Measurements from ENCODE around the gene TRAF7.

TRAF7 gene

GRCh38 chr16:2184962-2185361 is 29.4 kb downstream of the TRAF7 start:
- Histone ChIP-seq H3K9me3 (ENCODE audit: control insufficient read depth, insufficient read depth, low read length) (no peaks in the 10 kb centered on the region), H3K4me1 (ENCODE audit: control insufficient read depth, insufficient read depth, low read length) (no peaks in the 10 kb centered on the region; the same call in 1 of the 2 replicates), H3K27ac (ENCODE audit: low read length) (no peak overlapping the region), H3K4me3 (ENCODE audit: low read length) (no peak overlapping the region), H3K27me3 (ENCODE audit: control insufficient read depth, insufficient read depth, low read length) (no peaks in the 10 kb centered on the region), H3K36me3 (ENCODE audit: control insufficient read depth, insufficient read depth, low read length) (no peaks in the 10 kb centered on the region; the same call in 1 of the 2 replicates)
- WGBS (ENCODE audit: insufficient coverage, insufficient read length), result no CpG with 5 or more reads among the region's 20 CpGs
- no peak for DNase-seq (ENCODE audit: low read depth, low spot score)

GRCh38 chr16:2186064-2186463 is 30.5 kb downstream of the TRAF7 start:
- no CpG with 5 or more reads among the region's 13 CpGs for WGBS (ENCODE audit: insufficient coverage, insufficient read length)
- no peak overlapping the region for H3K4me3 ChIP-seq (ENCODE audit: low read length)
- H3K4me1 ChIP-seq (ENCODE audit: control insufficient read depth, insufficient read depth, low read length), result no peaks in the 10 kb centered on the region; the same call in 1 of the 2 replicates
- H3K27me3 ChIP-seq (ENCODE audit: control insufficient read depth, insufficient read depth, low read length), result no peaks in the 10 kb centered on the region
- no peak for DNase-seq (ENCODE audit: low read depth, low spot score)
- no peaks in the 10 kb centered on the region; the same call in 1 of the 2 replicates for H3K36me3 ChIP-seq (ENCODE audit: control insufficient read depth, insufficient read depth, low read length)
- H3K27ac ChIP-seq (ENCODE audit: low read length), result no peak overlapping the region
- H3K9me3 ChIP-seq (ENCODE audit: control insufficient read depth, insufficient read depth, low read length), result no peaks in the 10 kb centered on the region

- WGBS (ENCODE audit: insufficient coverage, insufficient read length), result no CpG with 5 or more reads among the region's 20 CpGs
- Histone ChIP-seq H3K27me3 (ENCODE audit: control insufficient read depth, insufficient read depth, low read length) (no peaks in the 10 kb centered on the region), H3K9me3 (ENCODE audit: control insufficient read depth, insufficient read depth, low read length) (no peaks in the 10 kb centered on the region), H3K4me3 (ENCODE audit: low read length) (no peak overlapping the region), H3K4me1 (ENCODE audit: control insufficient read depth, insufficient read depth, low read length) (no peaks in the 10 kb centered on the region; the same call in 1 of the 2 replicates), H3K36me3 (ENCODE audit: control insufficient read depth, insufficient read depth, low read length) (no peaks in the 10 kb centered on the region; the same call in 1 of the 2 replicates), H3K27ac (ENCODE audit: low read length) (no peak overlapping the region)
- DNase-seq (ENCODE audit: low read depth, low spot score), result no peak
Measured at GRCh38 chr16:2186505-2186904, 30.9 kb downstream of the TRAF7 start.

DNA sequence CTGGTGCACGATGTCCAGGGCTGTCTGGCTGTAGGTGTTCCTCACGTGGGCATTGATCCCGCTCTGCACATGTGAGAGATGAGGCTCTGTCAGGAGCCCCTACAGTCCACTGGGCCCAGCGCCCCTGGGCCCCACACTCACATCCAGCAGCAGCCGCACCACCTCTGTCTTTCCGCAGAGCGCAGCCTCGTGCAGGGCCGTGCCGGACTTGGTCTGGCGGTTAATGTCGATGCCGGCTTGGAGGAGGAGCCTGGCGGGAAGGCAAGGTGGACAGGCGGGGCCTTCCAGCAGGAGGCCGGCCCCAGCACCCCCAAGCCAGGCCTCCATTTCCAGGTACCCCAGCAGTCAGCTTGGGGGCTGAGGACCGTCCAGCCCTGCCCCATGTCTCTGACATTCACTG is 31.6 kb downstream of the TRAF7 start:
- Histone ChIP-seq H3K36me3 (ENCODE audit: control insufficient read depth, insufficient read depth, low read length) (no peaks in the 10 kb centered on the region; the same call in 1 of the 2 replicates), H3K4me1 (ENCODE audit: control insufficient read depth, insufficient read depth, low read length) (no peaks in the 10 kb centered on the region), H3K27ac (ENCODE audit: low read length) (no peak overlapping the region), H3K9me3 (ENCODE audit: control insufficient read depth, insufficient read depth, low read length) (no peaks in the 10 kb centered on the region), H3K4me3 (ENCODE audit: low read length) (no peak overlapping the region), H3K27me3 (ENCODE audit: control insufficient read depth, insufficient read depth, low read length) (no peaks in the 10 kb centered on the region)
- WGBS (ENCODE audit: insufficient coverage, insufficient read length), result no CpG with 5 or more reads among the region's 17 CpGs
- DNase-seq (ENCODE audit: low read depth, low spot score), result no peak

DNA sequence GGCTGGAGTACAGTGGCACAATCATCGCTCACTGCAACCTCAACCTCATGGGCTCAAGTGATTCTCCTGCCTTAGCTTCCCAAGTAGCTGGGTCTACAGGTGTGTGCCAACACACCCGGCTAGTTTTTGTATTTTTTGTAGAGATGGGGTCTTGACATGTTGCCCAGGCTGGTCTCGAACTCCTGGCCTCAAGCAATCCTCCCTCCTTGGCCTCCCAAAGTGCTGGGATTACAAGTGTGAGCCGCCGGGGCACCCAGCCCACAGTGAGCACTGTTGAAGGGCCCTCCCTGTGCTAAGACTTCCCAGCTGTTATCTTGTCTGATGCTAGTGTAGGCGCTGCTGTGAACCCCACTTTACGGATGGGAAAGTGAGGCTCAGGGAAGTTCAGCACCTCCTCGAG is 32.8 kb downstream of the TRAF7 start:
- Histone ChIP-seq H3K9me3 (ENCODE audit: control insufficient read depth, insufficient read depth, low read length) (no peaks in the 10 kb centered on the region), H3K4me3 (ENCODE audit: low read length) (no peak overlapping the region), H3K4me1 (ENCODE audit: control insufficient read depth, insufficient read depth, low read length) (no peaks in the 10 kb centered on the region), H3K27me3 (ENCODE audit: control insufficient read depth, insufficient read depth, low read length) (no peaks in the 10 kb centered on the region), H3K27ac (ENCODE audit: low read length) (no peak overlapping the region), H3K36me3 (ENCODE audit: control insufficient read depth, insufficient read depth, low read length) (no peaks in the 10 kb centered on the region; the same call in 1 of the 2 replicates)
- DNase-seq (ENCODE audit: low read depth, low spot score), result no peak
- no CpG with 5 or more reads among the region's 8 CpGs for WGBS (ENCODE audit: insufficient coverage, insufficient read length)

GRCh38 chr16:2189252-2189893 is 33.8 kb downstream of the TRAF7 start:
- H3K36me3 ChIP-seq (ENCODE audit: control insufficient read depth, insufficient read depth, low read length), result no peaks in the 10 kb centered on the region; the same call in 1 of the 2 replicates
- H3K9me3 ChIP-seq (ENCODE audit: control insufficient read depth, insufficient read depth, low read length), result no peaks in the 10 kb centered on the region
- no peak for DNase-seq (ENCODE audit: low read depth, low spot score)
- H3K27me3 ChIP-seq (ENCODE audit: control insufficient read depth, insufficient read depth, low read length), result no peaks in the 10 kb centered on the region
- no peaks in the 10 kb centered on the region for H3K4me1 ChIP-seq (ENCODE audit: control insufficient read depth, insufficient read depth, low read length)
- no peak overlapping the region for H3K27ac ChIP-seq (ENCODE audit: low read length)
- WGBS (ENCODE audit: insufficient coverage, insufficient read length), result no CpG with 5 or more reads among the region's 25 CpGs
- no peak overlapping the region for H3K4me3 ChIP-seq (ENCODE audit: low read length)

DNA sequence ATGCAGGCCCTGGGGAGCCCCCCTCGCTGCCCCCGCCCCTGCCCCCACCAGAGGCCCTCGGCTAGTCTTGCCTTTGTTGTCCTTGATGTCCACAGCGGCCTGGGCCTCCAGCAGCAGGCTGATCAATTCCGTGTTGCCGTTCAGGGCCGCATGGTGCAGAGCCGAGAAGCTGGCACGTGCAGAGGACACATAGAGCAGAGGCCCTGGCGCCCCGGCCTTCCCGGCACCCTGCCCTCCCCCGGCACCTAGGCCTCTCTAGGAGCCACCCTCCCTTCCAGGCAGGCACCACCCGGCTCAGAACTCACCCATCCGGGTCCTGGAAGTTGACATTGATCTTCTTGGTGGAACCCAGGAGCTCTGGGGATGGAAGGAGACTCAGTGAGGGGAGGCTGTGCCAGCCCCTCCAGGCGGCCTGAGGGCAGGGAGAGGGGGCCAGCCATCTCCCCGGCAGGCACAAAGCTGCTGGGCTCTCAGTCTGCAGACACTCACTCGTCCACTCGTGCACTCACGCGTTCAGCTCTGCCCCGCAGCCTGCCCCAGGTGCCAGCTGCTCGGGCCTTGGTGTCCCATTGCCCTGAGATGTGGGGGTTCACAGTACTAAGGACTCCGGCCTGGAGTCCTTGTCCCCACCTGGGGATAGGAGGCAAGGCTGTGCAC is 34.5 kb downstream of the TRAF7 start:
- H3K27me3 ChIP-seq (ENCODE audit: control insufficient read depth, insufficient read depth, low read length), result no peaks in the 10 kb centered on the region
- H3K27ac ChIP-seq (ENCODE audit: low read length), result no peak overlapping the region
- no peaks in the 10 kb centered on the region for H3K4me1 ChIP-seq (ENCODE audit: control insufficient read depth, insufficient read depth, low read length)
- WGBS (ENCODE audit: insufficient coverage, insufficient read length), result no CpG with 5 or more reads among the region's 24 CpGs
- DNase-seq (ENCODE audit: low read depth, low spot score), result no peak
- H3K36me3 ChIP-seq (ENCODE audit: control insufficient read depth, insufficient read depth, low read length), result no peaks in the 10 kb centered on the region
- no peak overlapping the region for H3K4me3 ChIP-seq (ENCODE audit: low read length)
- no peaks in the 10 kb centered on the region for H3K9me3 ChIP-seq (ENCODE audit: control insufficient read depth, insufficient read depth, low read length)

GRCh38 chr16:2190659-2191445 is 35.3 kb downstream of the TRAF7 start:
- Histone ChIP-seq H3K27ac (ENCODE audit: low read length) (no peak overlapping the region), H3K4me3 (ENCODE audit: low read length) (no peak overlapping the region), H3K4me1 (ENCODE audit: control insufficient read depth, insufficient read depth, low read length) (peaks cover 5% of the 10 kb centered on the region; the same call in 1 of the 2 replicates), H3K27me3 (ENCODE audit: control insufficient read depth, insufficient read depth, low read length) (no peaks in the 10 kb centered on the region), H3K9me3 (ENCODE audit: control insufficient read depth, insufficient read depth, low read length) (no peaks in the 10 kb centered on the region), H3K36me3 (ENCODE audit: control insufficient read depth, insufficient read depth, low read length) (no peaks in the 10 kb centered on the region)
- DNase-seq (ENCODE audit: low read depth, low spot score), result no peak
- no CpG with 5 or more reads among the region's 25 CpGs for WGBS (ENCODE audit: insufficient coverage, insufficient read length)

GRCh38 chr16:2191446-2191706 is 35.8 kb downstream of the TRAF7 start:
- WGBS (ENCODE audit: insufficient coverage, insufficient read length), result no CpG with 5 or more reads among the region's 11 CpGs
- H3K36me3 ChIP-seq (ENCODE audit: control insufficient read depth, insufficient read depth, low read length), result no peaks in the 10 kb centered on the region
- H3K27ac ChIP-seq (ENCODE audit: low read length), result no peak overlapping the region
- peaks cover 5% of the 10 kb centered on the region; the same call in 1 of the 2 replicates for H3K4me1 ChIP-seq (ENCODE audit: control insufficient read depth, insufficient read depth, low read length)
- DNase-seq (ENCODE audit: low read depth, low spot score), result no peak
- H3K27me3 ChIP-seq (ENCODE audit: control insufficient read depth, insufficient read depth, low read length), result no peaks in the 10 kb centered on the region
- H3K9me3 ChIP-seq (ENCODE audit: control insufficient read depth, insufficient read depth, low read length), result no peaks in the 10 kb centered on the region
- H3K4me3 ChIP-seq (ENCODE audit: low read length), result no peak overlapping the region

GRCh38 chr16:2194166-2194834 is 38.7 kb downstream of the TRAF7 start:
- Histone ChIP-seq H3K4me1 (ENCODE audit: control insufficient read depth, insufficient read depth, low read length) (peaks cover 5% of the 10 kb centered on the region; the same call in 1 of the 2 replicates), H3K4me3 (ENCODE audit: low read length) (no peak overlapping the region), H3K9me3 (ENCODE audit: control insufficient read depth, insufficient read depth, low read length) (no peaks in the 10 kb centered on the region), H3K27ac (ENCODE audit: low read length) (no peak overlapping the region), H3K27me3 (ENCODE audit: control insufficient read depth, insufficient read depth, low read length) (peaks cover 7% of the 10 kb centered on the region; the same call in 1 of the 2 replicates), H3K36me3 (ENCODE audit: control insufficient read depth, insufficient read depth, low read length) (no peaks in the 10 kb centered on the region)
- no CpG with 5 or more reads among the region's 16 CpGs for WGBS (ENCODE audit: insufficient coverage, insufficient read length)
- DNase-seq (ENCODE audit: low read depth, low spot score), result no peak

Data from iPS DF 6.9 (cell line).